Ovary (tissue), 3 donors: Measurements from ENCODE around the gene VTI1B.

ENCODE experiments used
- CTCF ChIP-seq, 3 donors: fragments of 450-650 bp in 2 of 3; fragments of 200-600 bp in 1 of 3; IDR thresholded peaks; one replicate each; pipeline versions ENCODE4 v1.5.1 to v1.8.0; 2016 to 2022; ENCODE audit warnings: antibody characterized with exemption in 3 of 3, mild to moderate bottlenecking in 1 of 3
- EP300 ChIP-seq: sonication (generic); formaldehyde crosslinking; IDR thresholded peaks from one replicate; pipeline ENCODE4 v1.6.1; 2017; ENCODE audit warnings: antibody characterized with exemption
- POLR2A ChIP-seq: fragments of 450-650 bp; IDR thresholded peaks from one replicate; pipeline ENCODE4 v1.6.1; 2017; ENCODE audit warnings: antibody characterized with exemption, mild to moderate bottlenecking, moderate library complexity
- donor health status: DM: no; HTN: no; CAD: no.

- TF ChIP-seq CTCF (IDR thresholded peaks at IDR 0.05), result peak in 1 of 3 donors; percentile 24
- TF ChIP-seq POLR2A, result peak; percentile 29
- TF ChIP-seq EP300, result no peak
Observed at GRCh38 chr14:67674480-67675218, at the start of gene VTI1B.
